Skin of body (tissue), 2 donors: ENCODE results near the gene CFHR1. TPM values are rescaled to one million over a fixed set of nuclear protein-coding genes. Genes with fewer than 3 reads are reported as not detected.

Experiments used
- DNase-seq: peaks from one replicate; lab custom pipeline; 2025; lab: John Stamatoyannopoulos, UW
- total RNA-seq: library from RNA; depleted of rRNA; stranded (reverse); fragments of >200 nt; gene quantifications from one replicate; pipeline ENCODE4 v1.2.3, GENCODE V29; 2014

The CFHR1 gene
- total RNA-seq, 1 donor from 2014 or later = 0.59 TPM

DNA sequence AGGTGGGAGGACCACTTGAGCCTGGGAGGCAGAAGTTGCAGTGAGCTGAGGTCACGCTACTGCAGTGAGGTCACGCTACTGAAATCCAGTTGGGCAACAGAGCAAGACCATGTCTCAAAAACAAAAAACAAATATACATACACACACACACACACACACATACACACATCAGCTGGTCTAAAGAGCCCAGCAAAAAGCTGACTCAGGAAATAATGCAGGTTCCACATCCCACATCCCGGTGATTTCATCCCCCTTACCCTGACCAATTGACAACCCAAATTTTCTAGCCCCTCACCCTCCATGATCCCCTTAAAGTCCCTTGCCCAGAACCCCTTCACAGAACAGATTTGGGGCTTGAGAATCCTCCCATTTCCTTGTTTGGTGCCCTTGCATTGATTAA is 56.4 kb downstream of the CFHR1 start:
- no peak for DNase-seq

DNA sequence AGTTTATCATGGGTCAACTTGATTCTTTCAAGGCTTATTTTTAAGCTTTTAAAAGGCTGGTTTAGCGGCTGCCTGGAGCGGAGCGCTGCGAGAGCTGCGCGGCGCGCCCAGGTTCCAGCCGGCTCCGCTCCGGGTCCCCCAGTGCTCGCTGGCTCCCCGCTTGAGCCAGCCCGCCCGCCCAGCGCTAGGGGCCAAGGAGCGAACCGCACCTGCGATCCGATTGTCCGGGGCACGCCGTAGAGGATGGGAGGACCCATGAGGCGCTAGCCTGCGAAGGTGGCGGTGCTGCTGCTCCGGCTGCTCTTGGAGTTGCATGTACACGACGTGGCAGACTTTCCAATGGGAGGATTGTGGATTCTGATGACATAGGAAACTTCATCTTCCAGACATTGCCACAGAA is 58.4 kb downstream of the CFHR1 start:
- no peak for DNase-seq

Other genes with a start within 250 kb of the CFHR1 start
- 5.1 TPM for gene KCNT2, start 211.3 kb upstream of the CFHR1 start, total RNA-seq
- gene CFH, start 167.7 kb upstream of the CFHR1 start, total RNA-seq = 44.9 TPM
- gene CFHR3, start 44.9 kb upstream of the CFHR1 start, total RNA-seq = 0.39 TPM
- gene CFHR4, start 68.3 kb downstream of the CFHR1 start, total RNA-seq = not detected
- gene CFHR2, start 124.0 kb downstream of the CFHR1 start, total RNA-seq = not detected
- gene CFHR5, start 157.8 kb downstream of the CFHR1 start, total RNA-seq = not detected
- not detected for gene F13B, start 247.5 kb downstream of the CFHR1 start, total RNA-seq